GM23248 (cell line): ENCODE data around the gene ZNF410. TPM values are rescaled to one million over a fixed set of nuclear protein-coding genes. Genes with fewer than 3 reads are reported as not detected.
A peak's percentile ranks its signal among the peaks of the same experiment; 100 is the strongest.

Source experiments
- DNase-seq: peaks from one replicate; pipeline ENCODE4 v3.0.0-alpha.2; 2015
- H2AFZ ChIP-seq: fragments of 200-600 bp; sonication (generic); 2 replicates; pipeline ENCODE4 v1.6.1; 2016; ENCODE audit warnings: antibody characterized with exemption
- H3F3A ChIP-seq: fragments of 200-600 bp; sonication (generic); 2 replicates; pipeline ENCODE4 v1.6.1; 2016; ENCODE audit warnings: mild to moderate bottlenecking, antibody characterized with exemption, mixed run types; ENCODE audit not compliant: insufficient read depth
- H3K27ac ChIP-seq: fragments of 200-600 bp; sonication (generic); 2 replicates; pipeline ENCODE4 v1.5.1; 2016; ENCODE audit warnings: mild to moderate bottlenecking
- H3K27me3 ChIP-seq: fragments of 200-600 bp; sonication (generic); replicated peaks from 2 replicates; pipeline ENCODE4 v1.6.1; 2016; ENCODE audit warnings: mild to moderate bottlenecking; ENCODE audit not compliant: insufficient read depth
- H3K36me3 ChIP-seq: fragments of 200-600 bp; sonication (generic); 2 replicates; pipeline ENCODE4 v1.6.1; 2016; ENCODE audit warnings: low read depth, mild to moderate bottlenecking
- H3K4me1 ChIP-seq: fragments of 200-600 bp; sonication (generic); 2 replicates; pipeline ENCODE4 v1.6.1; 2016; ENCODE audit warnings: mild to moderate bottlenecking; ENCODE audit not compliant: insufficient read depth
- H3K4me2 ChIP-seq: fragments of 200-600 bp; sonication (generic); one replicate; pipeline ENCODE4 v1.6.1; 2016; ENCODE audit warnings: mild to moderate bottlenecking; ENCODE audit not compliant: unreplicated experiment
- H3K4me3 ChIP-seq: fragments of 200-600 bp; sonication (generic); 2 replicates; pipeline ENCODE4 v1.5.1; 2016; ENCODE audit warnings: mild to moderate bottlenecking
- H3K79me2 ChIP-seq: fragments of 200-600 bp; sonication (generic); 2 replicates; pipeline ENCODE4 v1.6.1; 2016; ENCODE audit warnings: mild to moderate bottlenecking; ENCODE audit not compliant: insufficient read depth
- H3K9ac ChIP-seq: fragments of 200-600 bp; sonication (generic); 2 replicates; pipeline ENCODE4 v1.6.1; 2016; ENCODE audit warnings: mild to moderate bottlenecking
- H3K9me2 ChIP-seq: fragments of 200-600 bp; sonication (generic); 2 replicates; pipeline ENCODE4 v1.6.1; 2016; ENCODE audit warnings: mixed run types, mild to moderate bottlenecking, moderate library complexity; ENCODE audit not compliant: insufficient read depth
- H3K9me3 ChIP-seq: fragments of 200-600 bp; sonication (generic); one replicate; pipeline ENCODE4 v1.6.1; 2017; ENCODE audit warnings: low read depth
- H4K20me1 ChIP-seq: fragments of 200-600 bp; sonication (generic); 2 replicates; pipeline ENCODE4 v1.6.0; 2016; ENCODE audit not compliant: insufficient read depth
- EZH2 ChIP-seq: fragments of 200-600 bp; sonication (generic); IDR thresholded peaks from 2 replicates; pipeline ENCODE4 v1.6.1; 2018; ENCODE audit warnings: antibody characterized with exemption, mild to moderate bottlenecking; ENCODE audit not compliant: insufficient read depth, poor library complexity, severe bottlenecking
- EZH2phosphoT487 ChIP-seq: fragments of 200-600 bp; sonication (generic); IDR thresholded peaks from 2 replicates; pipeline ENCODE4 v1.6.1; 2018; ENCODE audit warnings: antibody characterized with exemption, moderate library complexity, mild to moderate bottlenecking, low read depth; ENCODE audit not compliant: insufficient read depth
- WGBS, 2 experiments: methylation state at CpG; one replicate each; pipeline ENCODE4 v1.1.6; 2015 to 2017; ENCODE audit warnings: low lambda C conversion rate in 2 of 2, low coverage in 1 of 2; ENCODE audit errors: missing lambda C conversion rate in 2 of 2; 5-methylcytosine and 5-hydroxymethylcytosine counted together
- in situ Hi-C: fragments of 300-500 bp; cut with MboI; formaldehyde crosslinking; loops from 2 replicates; pipeline ENCODE4 v1.15.0; 2020
- polyA plus RNA-seq: library from polyadenylated mRNA; unstranded; fragments of >200 nt; fragmentation: Nextera tagmentation; extraction: Ambion mirVana; gene quantifications from 2 replicates; pipeline ENCODE4 v1.2.1, GENCODE V29; 2016
- total RNA-seq: library from RNA; depleted of rRNA; stranded (reverse); fragments of >200 nt; shearing (Covaris generic); gene quantifications from 2 replicates; pipeline ENCODE4 v1.2.3, GENCODE V29; 2014

ZNF410 gene
- total and polyA plus RNA-seq, 2 experiments from 2014 or later: 54.1 to 64.6 TPM

GRCh38 chr14:73884438-73885190 is 2.0 kb upstream of the ZNF410 start:
- Histone ChIP-seq H3K27ac (no peak overlapping the region), H3K4me2 (no peak overlapping the region), H3K9ac (no peak overlapping the region), H3K9me2 (no peaks in the 10 kb centered on the region), H3K27me3 (no peaks in the 10 kb centered on the region), H2AFZ (no peak overlapping the region), H3K4me1 (peaks cover 20% of the 10 kb centered on the region), H3K36me3 (no peaks in the 10 kb centered on the region), H4K20me1 (no peaks in the 10 kb centered on the region), H3K79me2 (peaks cover 49% of the 10 kb centered on the region), H3K9me3 (no peaks in the 10 kb centered on the region), H3F3A (peaks cover 38% of the 10 kb centered on the region), H3K4me3 (no peak overlapping the region)
- 88 to 91% methylated on average over 8 of the region's 8 CpGs for WGBS, 2 experiments
- TF ChIP-seq EZH2 (no peak), EZH2phosphoT487 (no peak)
- DNase-seq: no peak
- in situ Hi-C loops: no loop called here

- no peak for DNase-seq
- Histone ChIP-seq H3K9ac (peak overlapping the region; percentile 95), H3K9me2 (no peaks in the 10 kb centered on the region), H3K4me1 (peaks cover 20% of the 10 kb centered on the region), H3K27ac (peak overlapping the region; percentile 94), H3F3A (peaks cover 38% of the 10 kb centered on the region), H3K27me3 (no peaks in the 10 kb centered on the region), H3K79me2 (peaks cover 75% of the 10 kb centered on the region), H2AFZ (peak overlapping the region; percentile 85), H3K4me2 (peak overlapping the region; percentile 92), H4K20me1 (no peaks in the 10 kb centered on the region), H3K36me3 (no peaks in the 10 kb centered on the region), H3K9me3 (no peaks in the 10 kb centered on the region), H3K4me3 (peak overlapping the region; percentile 77)
- in situ Hi-C loops: no loop called here
- TF ChIP-seq EZH2: no peak
- TF ChIP-seq EZH2phosphoT487: no peak
- WGBS, 2 experiments: 1 to 3% methylated on average over 7 of the region's 7 CpGs
These were observed 608 bp downstream of the ZNF410 start for GRCh38 chr14:73887318-73887616.

GRCh38 chr14:73887694-73888459 is 1.2 kb downstream of the ZNF410 start:
- H4K20me1 ChIP-seq: no peaks in the 10 kb centered on the region
- H2AFZ ChIP-seq: no peak overlapping the region
- no peaks in the 10 kb centered on the region for H3K27me3 ChIP-seq
- H3K9ac ChIP-seq: peak overlapping the region; percentile 95
- H3K4me1 ChIP-seq: peaks cover 20% of the 10 kb centered on the region
- H3F3A ChIP-seq: peaks cover 38% of the 10 kb centered on the region
- TF ChIP-seq EZH2 (no peak), EZH2phosphoT487 (no peak)
- peaks cover 82% of the 10 kb centered on the region for H3K79me2 ChIP-seq
- 41 to 47% methylated on average over 7 of the region's 7 CpGs for WGBS, 2 experiments
- no peaks in the 10 kb centered on the region for H3K9me2 ChIP-seq
- no peaks in the 10 kb centered on the region for H3K36me3 ChIP-seq
- peak overlapping the region; percentile 92 for H3K4me2 ChIP-seq
- DNase-seq: peak; percentile 19
- H3K9me3 ChIP-seq: no peaks in the 10 kb centered on the region
- H3K27ac ChIP-seq: peak overlapping the region; percentile 94
- in situ Hi-C loops: no loop called here
- H3K4me3 ChIP-seq: peak overlapping the region; percentile 77

GRCh38 chr14:73888460-73888725 is 1.7 kb downstream of the ZNF410 start:
- 12 to 17% methylated on average over 3 of the region's 3 CpGs for WGBS, 2 experiments
- Histone ChIP-seq H3K36me3 (peaks cover 5% of the 10 kb centered on the region; the same call in 1 of the 2 replicates), H3K9me3 (no peaks in the 10 kb centered on the region), H3K4me2 (peak overlapping the region; percentile 92), H3K27me3 (no peaks in the 10 kb centered on the region), H3K4me3 (peak overlapping the region; percentile 77), H4K20me1 (0 out of 2 replicates have a peak, but pooled peaks cover 2% of the 10 kb centered on the region), H3K4me1 (peaks cover 20% of the 10 kb centered on the region), H3K9ac (peak overlapping the region; percentile 95), H2AFZ (no peak overlapping the region), H3K27ac (peak overlapping the region; percentile 94), H3K79me2 (peaks cover 87% of the 10 kb centered on the region), H3F3A (peaks cover 39% of the 10 kb centered on the region), H3K9me2 (no peaks in the 10 kb centered on the region)
- TF ChIP-seq EZH2 (no peak), EZH2phosphoT487 (no peak)
- in situ Hi-C loops: no loop called here
- DNase-seq: peak; percentile 45
